H1 (cell line): ENCODE results near the gene WDR33.

ENCODE experiments used
- POLR2A ChIP-seq, 2 experiments: IDR thresholded peaks; 1 replicate in 1 of 2; 2 replicates in 1 of 2; pipeline ENCODE4 v1.6.1; 2011; ENCODE audit warnings: low read depth in 2 of 2, low read length in 2 of 2, mild to moderate bottlenecking in 2 of 2; ENCODE audit errors: control extremely low read depth in 1 of 2
- POLR2AphosphoS5 ChIP-seq: IDR thresholded peaks from 2 replicates; pipeline ENCODE4 v1.6.1; 2011; ENCODE audit warnings: low read depth, low read length
- YY1 ChIP-seq: IDR thresholded peaks from 2 replicates; pipeline ENCODE4 v1.6.1; 2011; ENCODE audit warnings: low read depth, mild to moderate bottlenecking, low read length

- TF ChIP-seq POLR2A (IDR thresholded peaks at IDR 0.05; ENCODE audit: control extremely low read depth in 1 of 2, low read depth in 2 of 2, low read length in 2 of 2) (no peak), POLR2AphosphoS5 (no peak), YY1 (no peak)
These were observed 92.7 kb downstream of the WDR33 start for GRCh38 chr2:127718271-127718670.
